H1 (cell line): ENCODE results near the gene AQP11. TPM values are rescaled to one million over a fixed set of nuclear protein-coding genes. Genes with fewer than 3 reads are reported as not detected.

ENCODE experiments used
- CTCF ChIP-seq, 3 experiments: IDR thresholded peaks; 1 replicate in 2 of 3; 2 replicates in 1 of 3; pipeline versions ENCODE4 v1.5.1 to v1.6.1; 2011; ENCODE audit warnings: low read length in 3 of 3, mild to moderate bottlenecking in 3 of 3, inconsistent platforms in 2 of 3, low read depth in 1 of 3, moderate library complexity in 1 of 3; ENCODE audit not compliant: insufficient read depth in 1 of 3; ENCODE audit errors: control extremely low read depth in 1 of 3
- GTF2F1 ChIP-seq: IDR thresholded peaks from 2 replicates; pipeline ENCODE4 v1.6.1; 2012; ENCODE audit warnings: low read depth, low read length, improper control_type of control experiment, borderline replicate concordance
- KDM4A ChIP-seq: IDR thresholded peaks from one replicate; pipeline ENCODE4 v1.7.1; 2012; ENCODE audit warnings: low read depth, mild to moderate bottlenecking, moderate library complexity, low read length, inconsistent platforms; ENCODE audit not compliant: severe bottlenecking
- POLR2AphosphoS5 ChIP-seq: IDR thresholded peaks from 2 replicates; pipeline ENCODE4 v1.6.1; 2011; ENCODE audit warnings: low read depth, low read length
- RNF2 ChIP-seq: fragments of 200-900, 300-1000 bp; sonication (generic); IDR thresholded peaks from 2 replicates; pipeline ENCODE4 v1.7.1; 2016; ENCODE audit warnings: borderline replicate concordance, low read depth, mild to moderate bottlenecking, antibody characterized with exemption, low read length; ENCODE audit not compliant: poor library complexity, severe bottlenecking; ENCODE audit errors: missing control alignments
- SAP30 ChIP-seq: fragments of 300-600 bp; sonication (generic); IDR thresholded peaks from 2 replicates; pipeline ENCODE4 v1.7.1; 2012; ENCODE audit warnings: low read length, moderate library complexity, mild to moderate bottlenecking, inconsistent platforms; ENCODE audit not compliant: insufficient read depth, insufficient replicate concordance
- polyA plus RNA-seq, 7 experiments: library from polyadenylated mRNA; depleted of rRNA in 3 of 7; stranded (reverse) in 5 of 7; unstranded in 2 of 7; fragments of >200 nt in 5 of 7; fragments of 200-250 nt in 2 of 7; gene quantifications; 1 replicate in 5 of 7; 2 replicates in 1 of 7; 4 replicates in 1 of 7; pipeline versions ENCODE4 v1.2.1 to v1.2.3, GENCODE V29; 2011 to 2013; ENCODE audit warnings: missing spikeins in 2 of 7, mixed read lengths in 2 of 7
- total RNA-seq: library from RNA; stranded (reverse); fragmentation: NEBNext Ultra II Directional; extraction: Animal tissue kit (Norgen Biotek cat#: 25700); gene quantifications from 2 replicates; pipeline ENCODE4 v1.2.1, GENCODE V29; 2021

Gene AQP11
- total and polyA plus RNA-seq, 2 of the 8 experiments (the other 6 are each of a cell fraction or from before 2014, with no cell fraction given) = 1.1 to 1.6 TPM

DNA sequence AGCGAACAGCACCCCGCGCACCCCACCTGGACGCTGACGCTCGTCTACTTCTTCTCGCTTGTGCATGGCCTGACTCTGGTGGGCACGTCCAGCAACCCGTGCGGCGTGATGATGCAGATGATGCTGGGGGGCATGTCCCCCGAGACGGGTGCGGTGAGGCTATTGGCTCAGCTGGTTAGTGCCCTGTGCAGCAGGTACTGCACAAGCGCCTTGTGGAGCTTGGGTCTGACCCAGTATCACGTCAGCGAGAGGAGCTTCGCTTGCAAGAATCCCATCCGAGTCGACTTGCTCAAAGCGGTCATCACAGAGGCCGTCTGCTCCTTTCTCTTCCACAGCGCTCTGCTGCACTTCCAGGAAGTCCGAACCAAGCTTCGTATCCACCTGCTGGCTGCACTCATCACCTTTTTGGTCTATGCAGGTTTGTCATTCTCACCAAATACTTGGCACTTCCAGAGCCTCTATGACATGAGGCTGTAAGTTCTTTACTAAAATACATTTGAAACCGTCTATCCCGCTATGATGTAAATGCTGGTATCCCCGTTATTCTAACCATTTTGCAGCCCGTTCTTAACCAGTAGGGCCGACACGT, 535 bp downstream of the AQP11 start (continued):
- TF ChIP-seq CTCF (IDR thresholded peaks at IDR 0.05; ENCODE audit: control extremely low read depth in 1 of 3, insufficient read depth in 1 of 3, low read depth in 1 of 3, low read length in 3 of 3) (peak in 2 of 3 experiments; percentile 26; a peak in 3 of 4 replicates), RNF2 (no peak), POLR2AphosphoS5 (0 out of 2 replicates have a peak, but pooled peaks have one; percentile 19), SAP30 (no peak), KDM4A (peak; percentile 18), GTF2F1 (no peak)
